Activated T-helper 1 cell treated with anti-CD3 and anti-CD28 coated beads, Interleukin-12 subunit alpha, Interleukin-12 subunit beta, Interleukin-2, Interleukin-4 antibody, amounts not matched to agents 30 ng/mL and 10 ng/mL and 1 ng/mL, durations not matched to agents 14 hours and 24 hours and 36 hours (primary cell): ENCODE results near the gene HYCC2. TPM values are rescaled to one million over a fixed set of nuclear protein-coding genes. Genes with fewer than 3 reads are reported as not detected.
A peak's percentile ranks its signal among the peaks of the same experiment; 100 is the strongest.
"Not testable (repeated sequence)": the region's sequence is repeated elsewhere in the genome, so short reads cannot be mapped to it uniquely, and the experiment has no call there.

Source experiments
- DNase-seq: peaks from one replicate; pipeline ENCODE4 v3.0.0; 2021; ENCODE audit warnings: low spot score
- H3K27ac Mint-ChIP-seq: one replicate; pipeline ENCODE4 v1.8.0; 2021; ENCODE audit warnings: mild to moderate bottlenecking, mixed read lengths
- H3K27me3 Mint-ChIP-seq: one replicate; pipeline ENCODE4 v1.8.0; 2022; ENCODE audit warnings: mild to moderate bottlenecking, moderate library complexity, mixed read lengths; ENCODE audit not compliant: insufficient read depth
- H3K36me3 Mint-ChIP-seq: one replicate; pipeline ENCODE4 v1.8.0; 2021; ENCODE audit warnings: low read depth, mixed read lengths
- H3K4me1 Mint-ChIP-seq: one replicate; pipeline ENCODE4 v1.8.0; 2021; ENCODE audit warnings: low read depth, mixed read lengths
- H3K4me3 Mint-ChIP-seq: one replicate; pipeline ENCODE4 v1.8.0; 2021; ENCODE audit warnings: mild to moderate bottlenecking, moderate library complexity, mixed read lengths
- H3K9me3 Mint-ChIP-seq: one replicate; pipeline ENCODE4 v1.8.0; 2021; ENCODE audit warnings: mixed read lengths
- intact Hi-C: fragments of 100-400 bp; cut with micrococcal nuclease; formaldehyde crosslinking; loops from one replicate; pipeline ENCODE4 v1.15.1; 2024
- total RNA-seq: library from RNA; stranded (reverse); gene quantifications from 2 replicates; pipeline ENCODE4 v1.2.3, GENCODE V29; 2022

Gene HYCC2
- 26.1 and 29.4 TPM in 2 replicates for total RNA-seq

- peak within 1 kb of the TSS; percentile 95 for H3K27ac Mint-ChIP-seq
- peak within 1 kb of the TSS; percentile 90 for H3K4me3 Mint-ChIP-seq
- peaks cover 5% of the 10 kb centered on the region for H3K36me3 Mint-ChIP-seq
- no peaks in the 10 kb centered on the region for H3K27me3 Mint-ChIP-seq
- H3K4me1 Mint-ChIP-seq = peaks cover 49% of the 10 kb centered on the region
- DNase-seq = peak; percentile 90
- intact Hi-C loops = loop anchor here (1.0 to 5.0 kb wide), 11 partner anchors 45 to 544 kb away; partner anchors contain the start of genes BZW1, CFLAR, CLK1 and NIF3L1
- H3K9me3 Mint-ChIP-seq = no peaks in the 10 kb centered on the region
Measured at GRCh38 chr2:201071479-201072200, at the start of gene HYCC2, which contains the start of gene NDUFB3. Gene HYCC2 (minus strand): TSS chr2:201071671. CDS start chr2:201024009, 47,662 bp downstream. Gene NDUFB3 (plus strand): TSS chr2:201072001. CDS start chr2:201078883, 6,882 bp downstream.

GRCh38 chr2:201118961-201119854 is 47.7 kb upstream of the HYCC2 start:
- intact Hi-C loops = loop anchor here (2.0 to 5.0 kb wide), 6 partner anchors 144 to 1258 kb away; partner anchors contain the start of genes BMPR2, C2orf69 and TMEM237
- peaks cover 52% of the 10 kb centered on the region for H3K36me3 Mint-ChIP-seq
- no peaks in the 10 kb centered on the region for H3K27me3 Mint-ChIP-seq
- peak overlapping the region; percentile 94 for H3K4me3 Mint-ChIP-seq
- peak overlapping the region; percentile 100 for H3K27ac Mint-ChIP-seq
- H3K4me1 Mint-ChIP-seq = peaks cover 69% of the 10 kb centered on the region
- no peak for DNase-seq
- H3K9me3 Mint-ChIP-seq = no peaks in the 10 kb centered on the region

GRCh38 chr2:201118121-201118960 is 46.9 kb upstream of the HYCC2 start:
- Mint-ChIP-seq H3K27ac (peak overlapping the region; percentile 100), H3K27me3 (no peaks in the 10 kb centered on the region), H3K36me3 (peaks cover 46% of the 10 kb centered on the region), H3K4me1 (peaks cover 65% of the 10 kb centered on the region), H3K4me3 (peak overlapping the region; percentile 94), H3K9me3 (no peaks in the 10 kb centered on the region)
- peak; percentile 78 for DNase-seq
- intact Hi-C loops = loop anchor here (2.0 to 5.0 kb wide), 6 partner anchors 144 to 1259 kb away; partner anchors contain the start of genes BMPR2, C2orf69 and TMEM237

GRCh38 chr2:201117735-201118094 is 46.2 kb upstream of the HYCC2 start:
- H3K27me3 Mint-ChIP-seq, DNase-seq, H3K9me3 Mint-ChIP-seq: not testable (repeated sequence)
- H3K36me3 Mint-ChIP-seq = peaks cover 41% of the 10 kb centered on the region
- peak overlapping the region; percentile 100 for H3K27ac Mint-ChIP-seq
- H3K4me3 Mint-ChIP-seq = peak overlapping the region; percentile 94
- intact Hi-C loops = loop anchor here (1.0 to 5.0 kb wide), 10 partner anchors 12 to 1260 kb away; partner anchors contain the start of genes BMPR2, C2orf69, ORC2 and TMEM237
- peaks cover 61% of the 10 kb centered on the region for H3K4me1 Mint-ChIP-seq

GRCh38 chr2:201116959-201117734 is 45.7 kb upstream of the HYCC2 start:
- Mint-ChIP-seq H3K27me3 (no peaks in the 10 kb centered on the region), H3K36me3 (peaks cover 35% of the 10 kb centered on the region), H3K27ac (peak overlapping the region; percentile 100), H3K4me3 (peak overlapping the region; percentile 94), H3K9me3 (no peaks in the 10 kb centered on the region), H3K4me1 (peaks cover 60% of the 10 kb centered on the region)
- peak; percentile 49 for DNase-seq
- intact Hi-C loops = loop anchor here (1.0 to 5.0 kb wide), 12 partner anchors 12 to 1260 kb away; partner anchors contain the start of genes BMPR2, C2orf69, HYCC2 and NIF3L1

- H3K4me3 Mint-ChIP-seq = peak within 1 kb of the TSS; percentile 94
- intact Hi-C loops = loop anchor here (1.0 to 5.0 kb wide), 9 partner anchors 45 to 1261 kb away; partner anchors contain the start of genes BMPR2, C2orf69, HYCC2 and NIF3L1
- peak within 1 kb of the TSS; percentile 100 for H3K27ac Mint-ChIP-seq
- H3K27me3 Mint-ChIP-seq = no peaks in the 10 kb centered on the region
- peaks cover 30% of the 10 kb centered on the region for H3K36me3 Mint-ChIP-seq
- peak; percentile 86 for DNase-seq
- peaks cover 53% of the 10 kb centered on the region for H3K4me1 Mint-ChIP-seq
- no peaks in the 10 kb centered on the region for H3K9me3 Mint-ChIP-seq
Measured at GRCh38 chr2:201116115-201116958, 44.9 kb upstream of the HYCC2 start, which contains the start of gene CFLAR. Gene CFLAR (plus strand): TSS chr2:201116164. CDS start chr2:201129866, 13,702 bp downstream.

- H3K4me3 Mint-ChIP-seq = peak overlapping the region; percentile 94
- no peaks in the 10 kb centered on the region for H3K27me3 Mint-ChIP-seq
- no peaks in the 10 kb centered on the region for H3K9me3 Mint-ChIP-seq
- H3K36me3 Mint-ChIP-seq = peaks cover 18% of the 10 kb centered on the region
- DNase-seq = no peak
- intact Hi-C loops = loop anchor here (5.0 kb wide), 4 partner anchors 332 to 1262 kb away; partner anchors contain the start of genes BMPR2, C2orf69 and TMEM237
- peak overlapping the region; percentile 100 for H3K27ac Mint-ChIP-seq
- H3K4me1 Mint-ChIP-seq = peaks cover 39% of the 10 kb centered on the region
Measured at GRCh38 chr2:201114846-201115245, 43.4 kb upstream of the HYCC2 start.

GRCh38 chr2:201114350-201114749 is 42.9 kb upstream of the HYCC2 start:
- H3K4me3 Mint-ChIP-seq = peak overlapping the region; percentile 94
- no peaks in the 10 kb centered on the region for H3K27me3 Mint-ChIP-seq
- H3K36me3 Mint-ChIP-seq = peaks cover 15% of the 10 kb centered on the region
- no peak for DNase-seq
- no peaks in the 10 kb centered on the region for H3K9me3 Mint-ChIP-seq
- H3K4me1 Mint-ChIP-seq = peaks cover 39% of the 10 kb centered on the region
- intact Hi-C loops = no loop called here
- H3K27ac Mint-ChIP-seq = peak overlapping the region; percentile 100

GRCh38 chr2:201111096-201111495 is 39.6 kb upstream of the HYCC2 start:
- H3K27ac Mint-ChIP-seq = no peak overlapping the region
- no peak for DNase-seq
- peaks cover 28% of the 10 kb centered on the region for H3K4me1 Mint-ChIP-seq
- H3K9me3 Mint-ChIP-seq = no peaks in the 10 kb centered on the region
- H3K27me3 Mint-ChIP-seq = no peaks in the 10 kb centered on the region
- intact Hi-C loops = no loop called here
- no peak overlapping the region for H3K4me3 Mint-ChIP-seq
- peaks cover 6% of the 10 kb centered on the region for H3K36me3 Mint-ChIP-seq

GRCh38 chr2:201110615-201111014 is 39.1 kb upstream of the HYCC2 start:
- DNase-seq = no peak
- Mint-ChIP-seq H3K27ac (no peak overlapping the region), H3K36me3 (peaks cover 8% of the 10 kb centered on the region), H3K9me3 (no peaks in the 10 kb centered on the region), H3K4me3 (no peak overlapping the region), H3K4me1 (peaks cover 25% of the 10 kb centered on the region), H3K27me3 (no peaks in the 10 kb centered on the region)
- intact Hi-C loops = no loop called here
